Esophagus muscularis mucosa (tissue), 4 donors: ENCODE data around the gene CFL1. TPM values are rescaled to one million over a fixed set of nuclear protein-coding genes. Genes with fewer than 3 reads are reported as not detected.

ENCODE experiments used
- DNase-seq: peaks from one replicate; pipeline ENCODE4 v3.0.0-alpha.2; 2017; ENCODE audit errors: extremely low spot score
- H3K27ac ChIP-seq, 4 donors: fragments of 200-600 bp; sonication (generic); replicated peaks in 1 of 4; 1 replicate in 3 of 4; 2 replicates in 1 of 4; pipeline ENCODE4 v1.5.1; 2016 to 2019; ENCODE audit warnings: mild to moderate bottlenecking in 1 of 4
- H3K27me3 ChIP-seq, 4 donors: fragments of 200-600 bp; sonication (generic); one replicate each; pipeline versions ENCODE4 v1.5.1 to v1.6.0; 2016 to 2019
- H3K36me3 ChIP-seq, 4 donors: fragments of 200-600 bp; sonication (generic); one replicate each; pipeline ENCODE4 v1.5.1; 2016 to 2019
- H3K4me1 ChIP-seq, 4 donors: fragments of 200-600 bp; sonication (generic); one replicate each; pipeline ENCODE4 v1.5.1; 2016 to 2019
- H3K4me3 ChIP-seq, 4 donors: fragments of 200-600 bp; sonication (generic); 1 replicate in 2 of 4; 2 replicates in 2 of 4; pipeline ENCODE4 v1.5.1; 2016 to 2019; ENCODE audit warnings: mild to moderate bottlenecking in 4 of 4, moderate library complexity in 1 of 4
- H3K9me3 ChIP-seq, 4 donors: fragments of 200-600 bp; sonication (generic); 1 replicate in 3 of 4; 2 replicates in 1 of 4; pipeline ENCODE4 v1.5.1; 2016 to 2019
- EP300 ChIP-seq: sonication (generic); formaldehyde crosslinking; IDR thresholded peaks from one replicate; pipeline ENCODE4 v1.6.1; 2017; ENCODE audit warnings: antibody characterized with exemption
- POLR2A ChIP-seq: fragments of 450-650 bp; IDR thresholded peaks from one replicate; pipeline ENCODE4 v1.6.1; 2017; ENCODE audit warnings: antibody characterized with exemption, moderate library complexity, mild to moderate bottlenecking, low read depth
- POLR2AphosphoS5 ChIP-seq, 2 donors: sonication (generic); formaldehyde crosslinking; IDR thresholded peaks; one replicate each; pipeline ENCODE4 v1.6.1; 2017; ENCODE audit warnings: antibody characterized with exemption in 2 of 2
- WGBS: methylation state at CpG from one replicate; pipeline ENCODE4 v1.1.5; 2018; 5-methylcytosine and 5-hydroxymethylcytosine counted together
- intact Hi-C: fragments of 100-400 bp; cut with DNase I; formaldehyde crosslinking; loops from one replicate; pipeline ENCODE4 v1.15.1; 2023
- total RNA-seq, 4 donors: library from RNA; depleted of rRNA; stranded (reverse); fragments of >200 nt; gene quantifications; one replicate each; pipeline versions ENCODE4 v1.1.0 to v1.2.1, GENCODE V29; 2016
- TF ChIP-seq, protein P1 (sequence below), 3 experiments: fragments of 200-600 bp in 2 of 3; fragments of 450-650 bp in 1 of 3; sonication (generic) in 2 of 3; IDR thresholded peaks; one replicate each; pipeline ENCODE4 v1.5.1; 2017 to 2019; ENCODE audit warnings: antibody characterized with exemption in 3 of 3, mild to moderate bottlenecking in 2 of 3, moderate library complexity in 1 of 3

Gene CFL1
- total RNA-seq, 4 donors from 2014 or later, result 610 to 793 (median 738) TPM

DNA sequence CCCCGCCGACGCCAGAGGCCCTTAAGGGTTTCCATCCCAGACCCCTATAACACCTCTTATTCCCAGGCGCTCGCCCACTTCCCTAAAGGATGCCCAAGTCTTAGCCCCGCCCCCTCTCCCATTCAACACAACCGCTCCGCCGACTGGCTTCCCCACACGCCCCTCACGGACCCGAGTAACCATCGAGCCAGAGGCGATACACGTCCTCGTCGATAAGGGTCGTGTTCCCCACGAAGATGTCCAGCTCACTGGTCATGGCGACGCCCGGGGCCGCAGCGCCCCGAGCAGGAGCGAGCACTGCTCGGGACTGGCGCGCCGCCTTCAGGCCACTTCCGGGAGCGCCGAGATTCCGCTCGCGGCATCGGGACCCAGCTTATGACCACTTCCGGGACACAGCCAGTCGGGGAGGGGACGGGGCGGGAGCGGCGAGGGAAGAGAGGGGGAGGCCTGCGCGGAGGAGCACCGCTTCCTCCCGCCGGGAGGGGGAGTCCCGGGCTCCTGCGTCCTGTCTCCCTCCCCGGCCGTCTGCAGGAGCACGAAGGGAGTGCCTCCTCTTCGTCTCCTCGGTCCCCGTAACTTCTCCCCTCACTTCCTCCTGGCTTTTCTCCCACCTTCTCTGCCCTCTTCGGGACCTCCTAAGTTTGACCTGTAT is 30.3 kb upstream of the CFL1 start, which contains the start of gene FIBP:
FIBP (minus strand) TSS at position 309 of the 652 bp plus-strand sequence; CDS start at position 256, 53 bp downstream.
- WGBS, result under 1% methylated on average over 24 of the region's 57 CpGs
- peaks cover 43 to 83% (median 70%) of the 10 kb centered on the region in 4 donors for H3K4me1 ChIP-seq
- intact Hi-C loops, result loop anchor here (1.0 to 5.0 kb wide), 3 partner anchors 30 to 114 kb away; partner anchors contain the start of genes BANF1, EIF1AD and SART1

DNA sequence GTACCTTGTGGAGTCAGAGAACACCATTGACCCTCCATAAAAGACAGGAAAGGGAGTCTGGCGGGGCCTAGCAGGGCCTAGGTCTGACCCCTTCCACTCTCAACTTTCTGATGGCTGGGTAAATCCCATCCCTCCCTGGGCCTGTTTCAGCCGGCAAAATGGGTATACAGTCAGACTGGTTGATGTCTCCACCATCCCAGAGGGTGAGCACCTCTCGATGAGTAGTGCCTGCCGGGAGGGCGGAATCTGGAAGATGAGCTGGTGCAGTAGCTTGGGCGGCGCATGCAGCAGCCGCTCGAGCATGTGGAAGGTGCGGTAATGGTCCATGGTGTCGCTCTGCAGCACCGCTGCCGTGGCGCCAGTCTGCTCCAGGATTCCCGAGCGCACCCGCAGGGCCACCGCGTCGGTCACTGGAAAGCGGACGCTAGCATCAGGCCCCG is 29.8 kb upstream of the CFL1 start:
- no peak for DNase-seq
- H3K27ac ChIP-seq, result peak overlapping the region; percentile 96 to 100 (median 98)
- no peaks in the 10 kb centered on the region for H3K9me3 ChIP-seq
- peak overlapping the region; percentile 71 to 84 (median 78) for H3K4me3 ChIP-seq
- peaks cover 37 to 78% (median 65%) of the 10 kb centered on the region in 4 donors for H3K4me1 ChIP-seq
- intact Hi-C loops, result loop anchor here (1.0 to 5.0 kb wide), 3 partner anchors 31 to 115 kb away; partner anchors contain the start of genes BANF1, EIF1AD and SART1
- no peaks in the 10 kb centered on the region for H3K27me3 ChIP-seq
- peaks cover 5 to 40% (median 34%) of the 10 kb centered on the region in 4 donors for H3K36me3 ChIP-seq
- 0% methylated on average over 3 of the region's 23 CpGs for WGBS
- TF ChIP-seq EP300, result no peak
- TF ChIP-seq, protein P1, sequence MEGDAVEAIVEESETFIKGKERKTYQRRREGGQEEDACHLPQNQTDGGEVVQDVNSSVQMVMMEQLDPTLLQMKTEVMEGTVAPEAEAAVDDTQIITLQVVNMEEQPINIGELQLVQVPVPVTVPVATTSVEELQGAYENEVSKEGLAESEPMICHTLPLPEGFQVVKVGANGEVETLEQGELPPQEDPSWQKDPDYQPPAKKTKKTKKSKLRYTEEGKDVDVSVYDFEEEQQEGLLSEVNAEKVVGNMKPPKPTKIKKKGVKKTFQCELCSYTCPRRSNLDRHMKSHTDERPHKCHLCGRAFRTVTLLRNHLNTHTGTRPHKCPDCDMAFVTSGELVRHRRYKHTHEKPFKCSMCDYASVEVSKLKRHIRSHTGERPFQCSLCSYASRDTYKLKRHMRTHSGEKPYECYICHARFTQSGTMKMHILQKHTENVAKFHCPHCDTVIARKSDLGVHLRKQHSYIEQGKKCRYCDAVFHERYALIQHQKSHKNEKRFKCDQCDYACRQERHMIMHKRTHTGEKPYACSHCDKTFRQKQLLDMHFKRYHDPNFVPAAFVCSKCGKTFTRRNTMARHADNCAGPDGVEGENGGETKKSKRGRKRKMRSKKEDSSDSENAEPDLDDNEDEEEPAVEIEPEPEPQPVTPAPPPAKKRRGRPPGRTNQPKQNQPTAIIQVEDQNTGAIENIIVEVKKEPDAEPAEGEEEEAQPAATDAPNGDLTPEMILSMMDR (IDR thresholded peaks at IDR 0.05), result no peak
- TF ChIP-seq POLR2AphosphoS5 (IDR thresholded peaks at IDR 0.05), result no peak
- no peak for TF ChIP-seq POLR2A

More for the DNA sequence above, 30.3 kb upstream of the CFL1 start, which contains the start of gene FIBP:
- Histone ChIP-seq H3K36me3 (peaks cover 0 to 35% (median 29%) of the 10 kb centered on the region in 4 donors), H3K27me3 (no peaks in the 10 kb centered on the region), H3K9me3 (no peaks in the 10 kb centered on the region), H3K4me3 (peak within 1 kb of the TSS; percentile 71 to 84 (median 78)), H3K27ac (peak within 1 kb of the TSS; percentile 96 to 100 (median 98))
- peak; percentile 99 for DNase-seq
- TF ChIP-seq POLR2A (peak; percentile 85), EP300 (no peak), POLR2AphosphoS5 (IDR thresholded peaks at IDR 0.05) (peak; percentile 90 to 99)
- TF ChIP-seq, protein P1 (IDR thresholded peaks at IDR 0.05), result peak; percentile 62 to 87 (median 86)

DNA sequence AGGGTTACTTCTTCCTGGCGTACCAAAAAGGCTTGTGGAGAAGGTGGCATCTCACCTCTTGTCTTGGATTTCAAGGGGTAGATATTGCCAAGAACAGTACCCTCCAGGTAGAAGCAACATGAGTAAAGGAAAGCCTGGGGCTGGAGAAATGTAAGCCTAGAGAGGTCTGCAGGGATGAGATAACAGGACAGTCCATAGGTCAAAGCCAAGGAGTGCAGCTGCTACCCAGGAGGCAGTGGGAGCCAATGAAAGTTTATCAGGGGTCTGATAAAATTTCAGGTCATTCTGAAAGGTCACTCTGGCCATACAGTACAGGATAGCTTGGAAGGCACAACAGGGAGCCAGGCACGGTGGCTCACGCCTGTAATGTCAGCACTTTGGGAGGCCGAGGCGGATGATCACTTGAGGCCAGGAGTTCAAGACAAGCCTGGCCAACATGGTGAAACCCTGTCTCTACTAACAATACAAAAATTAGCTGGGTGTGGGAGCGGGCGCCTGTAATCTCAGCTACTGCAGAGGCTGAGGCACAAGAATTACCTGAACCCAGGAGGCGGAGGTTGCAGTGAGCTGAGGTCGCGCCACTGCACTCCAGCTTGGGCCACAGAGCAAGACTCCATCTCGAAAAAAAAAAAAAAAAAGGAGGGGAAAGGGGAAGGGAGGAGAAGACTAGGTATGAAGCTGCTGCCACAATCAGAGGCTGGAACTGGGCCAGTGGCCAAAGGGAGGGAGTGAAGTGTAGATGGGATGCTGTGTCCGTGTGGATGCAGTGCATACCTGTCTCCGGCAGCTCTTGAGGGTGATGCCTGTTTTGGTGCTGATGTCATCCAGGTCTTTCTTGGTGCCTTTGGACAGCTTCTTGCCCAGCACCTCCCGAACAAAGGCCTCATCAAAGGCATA is 29.1 kb upstream of the CFL1 start:
- peaks cover 8 to 47% (median 41%) of the 10 kb centered on the region in 4 donors for H3K36me3 ChIP-seq
- H3K27ac ChIP-seq, result peak overlapping the region; percentile 96 to 100 (median 98)
- 84% methylated on average over 14 of the region's 14 CpGs for WGBS
- H3K4me3 ChIP-seq, result peak overlapping the region; percentile 71 to 84 (median 78)
- DNase-seq, result no peak
- H3K9me3 ChIP-seq, result no peaks in the 10 kb centered on the region
- TF ChIP-seq EP300, result no peak
- no peak for TF ChIP-seq POLR2AphosphoS5 (IDR thresholded peaks at IDR 0.05)
- TF ChIP-seq, protein P1 (IDR thresholded peaks at IDR 0.05), result no peak
- no peak for TF ChIP-seq POLR2A
- H3K4me1 ChIP-seq, result peaks cover 31 to 71% (median 58%) of the 10 kb centered on the region in 4 donors
- H3K27me3 ChIP-seq, result no peaks in the 10 kb centered on the region
- intact Hi-C loops, result loop anchor here (5.0 kb wide), 1 partner anchor 115 kb away; the partner anchor contains the start of genes BANF1 and EIF1AD

DNA sequence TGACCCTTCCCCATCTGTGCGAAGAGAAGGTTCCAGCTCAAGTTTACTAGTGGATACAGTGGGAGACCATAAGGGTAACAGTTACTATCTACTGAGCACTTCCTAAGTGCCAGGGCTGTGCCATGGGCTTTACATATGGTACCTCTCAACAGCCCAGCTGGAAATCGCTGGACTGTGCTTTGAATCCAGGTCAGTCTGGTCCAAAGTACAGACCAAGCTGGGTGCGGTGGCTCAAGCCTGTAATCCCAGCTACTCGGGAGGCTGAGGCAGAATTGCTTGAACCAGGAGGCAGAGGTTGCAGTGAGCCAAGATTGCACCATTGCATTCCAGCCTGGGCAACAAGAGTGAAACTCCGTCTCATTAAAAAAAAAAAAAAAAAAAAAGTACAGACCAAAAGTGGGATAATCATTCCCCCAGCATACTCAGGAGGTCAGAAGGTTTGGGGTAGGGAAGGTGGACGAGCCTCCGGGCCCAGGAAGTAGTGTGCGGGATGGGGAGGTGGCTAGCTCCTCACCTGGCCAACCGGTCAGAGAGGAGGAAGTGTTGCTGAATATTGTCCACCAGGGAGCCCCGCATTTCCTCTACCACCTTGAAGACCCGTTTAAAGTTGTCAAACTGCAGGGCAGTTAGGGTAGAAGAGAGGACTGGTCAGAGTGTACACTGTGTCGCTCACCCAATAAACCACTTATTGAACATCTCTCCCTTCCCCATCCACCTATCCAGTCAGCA is 28.0 kb upstream of the CFL1 start:
- Histone ChIP-seq H3K9me3 (no peaks in the 10 kb centered on the region), H3K4me1 (peaks cover 26 to 60% (median 47%) of the 10 kb centered on the region in 4 donors), H3K4me3 (no peak overlapping the region), H3K27ac (peak overlapping the region in 2 of 4 donors; percentile 39 to 99), H3K36me3 (peaks cover 8 to 48% (median 44%) of the 10 kb centered on the region in 4 donors), H3K27me3 (no peaks in the 10 kb centered on the region)
- TF ChIP-seq POLR2A, result no peak
- no peak for TF ChIP-seq EP300
- TF ChIP-seq, protein P1 (IDR thresholded peaks at IDR 0.05), result no peak
- no peak for TF ChIP-seq POLR2AphosphoS5 (IDR thresholded peaks at IDR 0.05)
- WGBS, result 85% methylated on average over 12 of the region's 12 CpGs
- intact Hi-C loops, result loop anchor here (5.0 kb wide), 1 partner anchor 116 kb away; the partner anchor contains the start of genes BANF1 and EIF1AD
- DNase-seq, result no peak
